Activated CD4-positive, alpha-beta T cell treated with anti-CD3 and anti-CD28 coated beads, Interleukin-2, amount 10 ng/mL, durations not matched to agents 24 days and 14 days (primary cell): ENCODE results near the gene FPR1. TPM values are rescaled to one million over a fixed set of nuclear protein-coding genes. Genes with fewer than 3 reads are reported as not detected.
"Not testable (repeated sequence)": the region's sequence is repeated elsewhere in the genome, so short reads cannot be mapped to it uniquely, and the experiment has no call there.

ENCODE experiments used
- DNase-seq: peaks from one replicate; pipeline ENCODE4 v3.0.0; 2022
- H3K27ac Mint-ChIP-seq: one replicate; pipeline ENCODE4 v1.8.0; 2022; ENCODE audit warnings: mild to moderate bottlenecking, mixed read lengths
- H3K27me3 Mint-ChIP-seq: one replicate; pipeline ENCODE4 v1.8.0; 2022; ENCODE audit warnings: mixed read lengths
- H3K36me3 Mint-ChIP-seq: one replicate; pipeline ENCODE4 v1.8.0; 2022; ENCODE audit warnings: low read depth, mild to moderate bottlenecking, mixed read lengths
- H3K4me1 Mint-ChIP-seq: one replicate; pipeline ENCODE4 v1.8.0; 2021; ENCODE audit warnings: mixed read lengths
- H3K4me3 Mint-ChIP-seq: one replicate; pipeline ENCODE4 v1.8.0; 2022; ENCODE audit warnings: mild to moderate bottlenecking, moderate library complexity, mixed read lengths
- H3K9me3 Mint-ChIP-seq: one replicate; pipeline ENCODE4 v1.8.0; 2021; ENCODE audit warnings: mixed read lengths
- intact Hi-C: fragments of 100-400 bp; cut with micrococcal nuclease; formaldehyde crosslinking; loops from one replicate; pipeline ENCODE4 v1.15.1; 2023
- total RNA-seq: library from RNA; stranded (reverse); gene quantifications from 2 replicates; pipeline ENCODE4 v1.2.3, GENCODE V29; 2022

FPR1 gene
- total RNA-seq, 1 donor from 2014 or later = not detected

GRCh38 chr19:51738523-51738922 lies 13.2 kb downstream of the FPR1 start:
- H3K4me3 Mint-ChIP-seq, H3K9me3 Mint-ChIP-seq, intact Hi-C loops, H3K27ac Mint-ChIP-seq, DNase-seq, H3K36me3 Mint-ChIP-seq, H3K27me3 Mint-ChIP-seq, H3K4me1 Mint-ChIP-seq: not testable (repeated sequence)

GRCh38 chr19:51737924-51738323 lies 13.8 kb downstream of the FPR1 start:
- no peaks in the 10 kb centered on the region for H3K4me1 Mint-ChIP-seq
- no peaks in the 10 kb centered on the region for H3K9me3 Mint-ChIP-seq
- DNase-seq = no peak
- no peak overlapping the region for H3K4me3 Mint-ChIP-seq
- H3K27me3 Mint-ChIP-seq = no peaks in the 10 kb centered on the region
- no peaks in the 10 kb centered on the region for H3K36me3 Mint-ChIP-seq
- no peak overlapping the region for H3K27ac Mint-ChIP-seq
- intact Hi-C loops = no loop called here

- H3K27me3 Mint-ChIP-seq = no peaks in the 10 kb centered on the region
- no peaks in the 10 kb centered on the region for H3K36me3 Mint-ChIP-seq
- no peaks in the 10 kb centered on the region for H3K9me3 Mint-ChIP-seq
- no peak for DNase-seq
- intact Hi-C loops = no loop called here
- no peak overlapping the region for H3K4me3 Mint-ChIP-seq
- H3K27ac Mint-ChIP-seq = no peak overlapping the region
- H3K4me1 Mint-ChIP-seq = no peaks in the 10 kb centered on the region
Measured at GRCh38 chr19:51737389-51737788, 14.3 kb downstream of the FPR1 start.

GRCh38 chr19:51735759-51736449 lies 15.8 kb downstream of the FPR1 start:
- intact Hi-C loops = no loop called here
- Mint-ChIP-seq H3K27me3 (no peaks in the 10 kb centered on the region), H3K4me1 (no peaks in the 10 kb centered on the region), H3K9me3 (no peaks in the 10 kb centered on the region), H3K36me3 (no peaks in the 10 kb centered on the region), H3K4me3 (no peak overlapping the region), H3K27ac (no peak overlapping the region)
- no peak for DNase-seq

GRCh38 chr19:51733742-51734522 lies 17.7 kb downstream of the FPR1 start:
- H3K4me1 Mint-ChIP-seq = no peaks in the 10 kb centered on the region
- no peaks in the 10 kb centered on the region for H3K27me3 Mint-ChIP-seq
- peaks cover 4% of the 10 kb centered on the region for H3K9me3 Mint-ChIP-seq
- no peaks in the 10 kb centered on the region for H3K36me3 Mint-ChIP-seq
- no peak overlapping the region for H3K4me3 Mint-ChIP-seq
- intact Hi-C loops = no loop called here
- no peak for DNase-seq
- H3K27ac Mint-ChIP-seq = no peak overlapping the region

- H3K9me3 Mint-ChIP-seq = peaks cover 6% of the 10 kb centered on the region
- intact Hi-C loops = no loop called here
- no peak overlapping the region for H3K27ac Mint-ChIP-seq
- H3K4me1 Mint-ChIP-seq = no peaks in the 10 kb centered on the region
- H3K27me3 Mint-ChIP-seq = peaks cover 3% of the 10 kb centered on the region
- DNase-seq = no peak
- H3K36me3 Mint-ChIP-seq = no peaks in the 10 kb centered on the region
- no peak overlapping the region for H3K4me3 Mint-ChIP-seq
Measured at GRCh38 chr19:51729781-51730180, 21.9 kb downstream of the FPR1 start.

- H3K27ac Mint-ChIP-seq = no peak overlapping the region
- peaks cover 13% of the 10 kb centered on the region for H3K27me3 Mint-ChIP-seq
- H3K4me3 Mint-ChIP-seq = no peak overlapping the region
- no peak for DNase-seq
- no peaks in the 10 kb centered on the region for H3K4me1 Mint-ChIP-seq
- intact Hi-C loops = no loop called here
- H3K36me3 Mint-ChIP-seq = no peaks in the 10 kb centered on the region
- peaks cover 6% of the 10 kb centered on the region for H3K9me3 Mint-ChIP-seq
Measured at GRCh38 chr19:51727349-51727880, 24.3 kb downstream of the FPR1 start.

- Mint-ChIP-seq H3K36me3 (no peaks in the 10 kb centered on the region), H3K9me3 (peaks cover 6% of the 10 kb centered on the region), H3K4me1 (no peaks in the 10 kb centered on the region), H3K27ac (no peak overlapping the region), H3K4me3 (no peak overlapping the region), H3K27me3 (peaks cover 13% of the 10 kb centered on the region)
- DNase-seq = no peak
- intact Hi-C loops = no loop called here
Measured at GRCh38 chr19:51726049-51726448, 25.6 kb downstream of the FPR1 start.

GRCh38 chr19:51724543-51724942 lies 27.1 kb downstream of the FPR1 start:
- H3K27me3 Mint-ChIP-seq = peaks cover 19% of the 10 kb centered on the region
- H3K4me1 Mint-ChIP-seq = no peaks in the 10 kb centered on the region
- no peak overlapping the region for H3K4me3 Mint-ChIP-seq
- H3K36me3 Mint-ChIP-seq = no peaks in the 10 kb centered on the region
- intact Hi-C loops = no loop called here
- H3K9me3 Mint-ChIP-seq = peaks cover 6% of the 10 kb centered on the region
- H3K27ac Mint-ChIP-seq = no peak overlapping the region
- DNase-seq = no peak

- H3K9me3 Mint-ChIP-seq = peaks cover 5% of the 10 kb centered on the region
- no peaks in the 10 kb centered on the region for H3K36me3 Mint-ChIP-seq
- peaks cover 31% of the 10 kb centered on the region for H3K27me3 Mint-ChIP-seq
- no peak for DNase-seq
- H3K4me1 Mint-ChIP-seq = no peaks in the 10 kb centered on the region
- intact Hi-C loops = no loop called here
- H3K4me3 Mint-ChIP-seq = no peak overlapping the region
- no peak overlapping the region for H3K27ac Mint-ChIP-seq
Measured at GRCh38 chr19:51722492-51722891, 29.2 kb downstream of the FPR1 start.

GRCh38 chr19:51721905-51722304 lies 29.8 kb downstream of the FPR1 start:
- DNase-seq = no peak
- H3K4me1 Mint-ChIP-seq = no peaks in the 10 kb centered on the region
- H3K9me3 Mint-ChIP-seq = peaks cover 6% of the 10 kb centered on the region
- intact Hi-C loops = no loop called here
- H3K4me3 Mint-ChIP-seq = no peak overlapping the region
- no peak overlapping the region for H3K27ac Mint-ChIP-seq
- no peaks in the 10 kb centered on the region for H3K36me3 Mint-ChIP-seq
- H3K27me3 Mint-ChIP-seq = peaks cover 31% of the 10 kb centered on the region

GRCh38 chr19:51719251-51719988 lies 32.3 kb downstream of the FPR1 start:
- Mint-ChIP-seq H3K36me3 (no peaks in the 10 kb centered on the region), H3K27me3 (peaks cover 27% of the 10 kb centered on the region), H3K4me1 (no peaks in the 10 kb centered on the region), H3K4me3 (no peak overlapping the region), H3K27ac (no peak overlapping the region), H3K9me3 (peaks cover 20% of the 10 kb centered on the region)
- DNase-seq = no peak
- intact Hi-C loops = no loop called here

- Mint-ChIP-seq H3K27me3 (peaks cover 18% of the 10 kb centered on the region), H3K27ac (no peak overlapping the region), H3K4me3 (no peak overlapping the region), H3K36me3 (no peaks in the 10 kb centered on the region), H3K9me3 (peaks cover 20% of the 10 kb centered on the region), H3K4me1 (no peaks in the 10 kb centered on the region)
- no peak for DNase-seq
- intact Hi-C loops = no loop called here
Measured at GRCh38 chr19:51716925-51717324, 34.8 kb downstream of the FPR1 start.

GRCh38 chr19:51715850-51716249 lies 35.8 kb downstream of the FPR1 start:
- Mint-ChIP-seq H3K36me3 (no peaks in the 10 kb centered on the region), H3K4me3 (no peak overlapping the region), H3K27ac (no peak overlapping the region), H3K27me3 (peaks cover 19% of the 10 kb centered on the region), H3K4me1 (no peaks in the 10 kb centered on the region), H3K9me3 (peaks cover 20% of the 10 kb centered on the region)
- DNase-seq = no peak
- intact Hi-C loops = no loop called here
